OCI-LY7 (cell line): Measurements from ENCODE around the gene PAX7. TPM values are rescaled to one million over a fixed set of nuclear protein-coding genes. Genes with fewer than 3 reads are reported as not detected.

ENCODE experiments used
- BruUV-seq: library from RNA; stranded (reverse); fragments of 400-500 nt; replicated peaks from 2 replicates; lab custom pipeline; 2021; lab: Mats Ljungman, UMichigan
- CTCF ChIA-PET: fragments of 300-600 bp; sonication (Branson Sonifier 250); formaldehyde crosslinking; loops from one replicate; lab custom pipeline; 2022; ENCODE audit warnings: antibody characterized with exemption; ENCODE audit not compliant: unreplicated experiment; lab: Charles Lee
- POLR2A ChIA-PET: fragments of 300-600 bp; sonication (Branson Sonifier 250); formaldehyde crosslinking; loops from one replicate; lab custom pipeline; 2022; ENCODE audit warnings: antibody characterized with exemption; lab: Charles Lee
- DNase-seq: peaks from one replicate; pipeline ENCODE4 v3.0.0-alpha.2; 2015; ENCODE audit warnings: low spot score
- H2AFZ ChIP-seq: fragments of 200-600 bp; sonication (generic), shearing (Covaris generic); 2 replicates; pipeline ENCODE4 v1.6.1; 2014; ENCODE audit warnings: mild to moderate bottlenecking, antibody characterized with exemption, low read length, moderate library complexity
- H3K27ac ChIP-seq: fragments of 200-600 bp; sonication (generic); 2 replicates; pipeline ENCODE4 v1.5.1; 2014; ENCODE audit warnings: mixed run types, low read depth, mild to moderate bottlenecking, moderate library complexity, low read length, inconsistent platforms; ENCODE audit not compliant: poor library complexity, severe bottlenecking
- H3K36me3 ChIP-seq: fragments of 200-600 bp; sonication (generic); 2 replicates; pipeline ENCODE4 v1.6.1; 2014; ENCODE audit warnings: mild to moderate bottlenecking, antibody characterized with exemption, low read length, moderate library complexity, mixed read lengths; ENCODE audit not compliant: insufficient read depth
- H3K4me1 ChIP-seq: fragments of 200-600 bp; sonication (generic); 2 replicates; pipeline ENCODE4 v1.5.1; 2014; ENCODE audit warnings: mild to moderate bottlenecking, low read length; ENCODE audit not compliant: insufficient read depth, poor library complexity, severe bottlenecking
- H3K4me2 ChIP-seq: fragments of 200-600 bp; sonication (generic); 2 replicates; pipeline ENCODE4 v1.6.1; 2014; ENCODE audit warnings: mild to moderate bottlenecking, low read length
- H3K4me3 ChIP-seq: fragments of 200-600 bp; sonication (generic); 2 replicates; pipeline ENCODE4 v1.5.1; 2014; ENCODE audit warnings: mild to moderate bottlenecking, low read depth, low read length; ENCODE audit not compliant: poor library complexity, severe bottlenecking
- H3K79me2 ChIP-seq: fragments of 200-600 bp; sonication (generic); 2 replicates; pipeline ENCODE4 v1.6.1; 2016; ENCODE audit warnings: low read depth, mild to moderate bottlenecking, low read length, moderate library complexity, mixed read lengths; ENCODE audit not compliant: insufficient read depth
- H3K9me2 ChIP-seq: fragments of 200-600 bp; sonication (generic); 2 replicates; pipeline ENCODE4 v1.6.1; 2016; ENCODE audit warnings: mild to moderate bottlenecking, low read length, mixed read lengths; ENCODE audit not compliant: insufficient read depth
- H3K9me3 ChIP-seq: fragments of 200-600 bp; sonication (generic); 2 replicates; pipeline ENCODE4 v1.6.1; 2014; ENCODE audit warnings: mild to moderate bottlenecking, mixed run types, low read length, mixed read lengths
- H4K20me1 ChIP-seq: fragments of 200-600 bp; sonication (generic); 2 replicates; pipeline ENCODE4 v1.6.1; 2014; ENCODE audit warnings: mild to moderate bottlenecking, antibody characterized with exemption, low read length, moderate library complexity, mixed read lengths; ENCODE audit not compliant: insufficient read depth
- EZH2phosphoT487 ChIP-seq: fragments of 200-600 bp; sonication (generic); IDR thresholded peaks from 2 replicates; pipeline ENCODE4 v1.6.1; 2018; ENCODE audit warnings: low read depth, borderline replicate concordance, mild to moderate bottlenecking, mixed run types, antibody characterized with exemption, low read length, moderate library complexity, mixed read lengths
- intact Hi-C: fragments of 100-400 bp; cut with micrococcal nuclease; formaldehyde crosslinking; loops from one replicate; pipeline ENCODE4 v1.10.0; 2022; ENCODE audit not compliant: unreplicated experiment
- total RNA-seq, 2 experiments: library from RNA; depleted of rRNA in 1 of 2; stranded (reverse); fragments of >200 nt in 1 of 2; shearing (Covaris generic) in 1 of 2; gene quantifications; 2 replicates each; pipeline ENCODE4 v1.2.3, GENCODE V29; 2014 to 2022
- TF ChIP-seq, protein P1 (sequence below): fragments of 200-600 bp; sonication (generic); conservative IDR thresholded peaks from 2 replicates; pipeline ENCODE4 v1.5.1; 2014; ENCODE audit warnings: mild to moderate bottlenecking, antibody characterized with exemption, low read length, moderate library complexity, mixed read lengths

PAX7 gene
- total RNA-seq, 2 experiments from 2014 or later: not detected

DNA sequence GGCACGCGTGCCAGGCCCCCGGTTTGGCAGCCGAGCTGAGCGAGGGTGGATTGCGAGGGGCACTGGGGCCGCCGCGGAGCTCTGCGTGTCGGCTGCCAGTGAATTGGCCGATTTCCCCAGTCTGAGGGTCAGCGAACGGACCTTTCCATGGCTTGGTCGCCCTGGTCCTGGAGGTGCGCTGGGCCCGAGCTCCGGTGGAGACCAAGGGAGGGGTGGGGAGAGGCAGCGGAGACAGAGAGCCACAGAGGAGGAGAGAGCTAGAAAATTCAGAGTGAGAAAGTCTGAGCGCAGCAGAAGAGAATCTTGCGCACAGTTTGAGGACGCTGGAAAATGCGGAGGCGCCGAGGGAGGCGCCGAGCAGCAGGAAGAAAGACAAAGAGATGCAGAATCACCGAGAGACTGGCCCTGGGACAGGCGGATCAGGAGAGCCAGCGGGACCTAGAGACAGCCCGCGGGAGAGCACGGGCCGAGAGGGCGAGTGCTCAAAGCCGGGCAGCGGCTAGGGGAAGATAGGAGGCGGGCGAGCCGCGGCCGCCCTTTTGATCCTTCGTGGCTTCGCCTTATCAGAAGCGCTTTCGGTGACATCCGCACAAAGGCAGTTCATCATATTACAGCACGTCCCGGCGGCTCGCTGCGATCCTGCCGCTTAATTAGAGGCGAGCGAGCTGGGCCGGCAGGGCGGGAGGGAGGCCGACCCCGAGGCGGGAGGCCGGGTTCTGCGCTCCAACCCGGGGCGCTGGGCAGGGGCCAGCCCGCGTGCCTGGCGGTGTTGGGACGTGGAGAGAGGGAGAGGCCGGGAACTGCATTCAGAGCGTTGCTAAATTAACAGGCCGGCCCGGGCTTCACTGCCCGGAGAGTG, 12.7 kb downstream of the PAX7 start:
- CTCF ChIA-PET: no interaction called here
- BruUV-seq: no TSS peak
- peaks cover 18% of the 10 kb centered on the region for H3K4me1 ChIP-seq
- H3K9me2 ChIP-seq: no peaks in the 10 kb centered on the region
- no peaks in the 10 kb centered on the region for H3K9me3 ChIP-seq
- H2AFZ ChIP-seq: no peak overlapping the region
- no peak overlapping the region for H3K27ac ChIP-seq
- H3K4me3 ChIP-seq: no peak overlapping the region
- H3K79me2 ChIP-seq: no peaks in the 10 kb centered on the region
- H3K36me3 ChIP-seq: no peaks in the 10 kb centered on the region
- TF ChIP-seq, protein P1, sequence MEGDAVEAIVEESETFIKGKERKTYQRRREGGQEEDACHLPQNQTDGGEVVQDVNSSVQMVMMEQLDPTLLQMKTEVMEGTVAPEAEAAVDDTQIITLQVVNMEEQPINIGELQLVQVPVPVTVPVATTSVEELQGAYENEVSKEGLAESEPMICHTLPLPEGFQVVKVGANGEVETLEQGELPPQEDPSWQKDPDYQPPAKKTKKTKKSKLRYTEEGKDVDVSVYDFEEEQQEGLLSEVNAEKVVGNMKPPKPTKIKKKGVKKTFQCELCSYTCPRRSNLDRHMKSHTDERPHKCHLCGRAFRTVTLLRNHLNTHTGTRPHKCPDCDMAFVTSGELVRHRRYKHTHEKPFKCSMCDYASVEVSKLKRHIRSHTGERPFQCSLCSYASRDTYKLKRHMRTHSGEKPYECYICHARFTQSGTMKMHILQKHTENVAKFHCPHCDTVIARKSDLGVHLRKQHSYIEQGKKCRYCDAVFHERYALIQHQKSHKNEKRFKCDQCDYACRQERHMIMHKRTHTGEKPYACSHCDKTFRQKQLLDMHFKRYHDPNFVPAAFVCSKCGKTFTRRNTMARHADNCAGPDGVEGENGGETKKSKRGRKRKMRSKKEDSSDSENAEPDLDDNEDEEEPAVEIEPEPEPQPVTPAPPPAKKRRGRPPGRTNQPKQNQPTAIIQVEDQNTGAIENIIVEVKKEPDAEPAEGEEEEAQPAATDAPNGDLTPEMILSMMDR: no peak
- TF ChIP-seq EZH2phosphoT487: no peak
- POLR2A ChIA-PET: interaction anchor here (0.6 kb wide), 1 partner anchor 33 kb away, joined by 3 read pairs; no protein-coding TSS in a partner anchor
- H4K20me1 ChIP-seq: no peaks in the 10 kb centered on the region
- intact Hi-C loops: no loop called here
- no peak for DNase-seq
- no peak overlapping the region for H3K4me2 ChIP-seq

- no peak for DNase-seq
- no peaks in the 10 kb centered on the region for H3K79me2 ChIP-seq
- H3K9me2 ChIP-seq: no peaks in the 10 kb centered on the region
- H3K4me1 ChIP-seq: peaks cover 18% of the 10 kb centered on the region
- no peak overlapping the region for H3K4me3 ChIP-seq
- H3K4me2 ChIP-seq: no peak overlapping the region
- BruUV-seq: no TSS peak
- intact Hi-C loops: no loop called here
- H3K9me3 ChIP-seq: no peaks in the 10 kb centered on the region
- CTCF ChIA-PET: no interaction called here
- TF ChIP-seq EZH2phosphoT487: no peak
- TF ChIP-seq, protein P1: no peak
- POLR2A ChIA-PET: interaction anchor here (0.6 kb wide), 1 partner anchor 9 kb away, joined by 4 read pairs; no protein-coding TSS in a partner anchor
- no peaks in the 10 kb centered on the region for H3K36me3 ChIP-seq
- no peak overlapping the region for H2AFZ ChIP-seq
- H4K20me1 ChIP-seq: no peaks in the 10 kb centered on the region
- H3K27ac ChIP-seq: no peak overlapping the region
Measured at GRCh38 chr1:18644013-18644399, 13.4 kb downstream of the PAX7 start.

- Histone ChIP-seq H3K36me3 (no peaks in the 10 kb centered on the region), H3K4me3 (no peak overlapping the region), H3K27ac (no peak overlapping the region), H4K20me1 (no peaks in the 10 kb centered on the region), H3K79me2 (no peaks in the 10 kb centered on the region), H3K4me2 (no peak overlapping the region), H3K4me1 (peaks cover 19% of the 10 kb centered on the region), H3K9me2 (no peaks in the 10 kb centered on the region), H2AFZ (no peak overlapping the region), H3K9me3 (no peaks in the 10 kb centered on the region)
- POLR2A ChIA-PET: interaction anchor here (0.6 kb wide), 1 partner anchor 8 kb away, joined by 4 read pairs; no protein-coding TSS in a partner anchor
- CTCF ChIA-PET: no interaction called here
- intact Hi-C loops: no loop called here
- no peak for TF ChIP-seq EZH2phosphoT487
- TF ChIP-seq, protein P1: no peak
- no TSS peak for BruUV-seq
- DNase-seq: no peak
Measured at GRCh38 chr1:18644446-18644845, 13.8 kb downstream of the PAX7 start.
